ENCODE measurements around the gene SLC13A4.

The SLC13A4 gene

GRCh38 chr7:135645296-135645904 lies 82.6 kb downstream of the SLC13A4 start:
- H3K4me1 ChIP-seq (ENCODE audit: control insufficient read depth, insufficient read depth, low read length): no peaks in the 10 kb centered on the region
- TF ChIP-seq ZNF830 (tag by site-specific recombination; IDR thresholded peaks at IDR 0.05; ENCODE audit: low read depth) (no peak), ZNF654 (tag by site-specific recombination; IDR thresholded peaks at IDR 0.05; ENCODE audit: low read depth) (peak; percentile 28), ZNF324 (tag by site-specific recombination; IDR thresholded peaks at IDR 0.05) (no peak), ZBTB20 (tag by site-specific recombination; IDR thresholded peaks at IDR 0.05) (no peak)
- peaks cover 43 to 90% of the 10 kb centered on the region in 2 experiments for H3K36me3 ChIP-seq (ENCODE audit: control insufficient read depth in 2 of 2, insufficient read depth in 1 of 2, low read length in 2 of 2)
- H3K4me3 ChIP-seq (ENCODE audit: low read depth, low read length): no peak overlapping the region
- ChIA-PET CTCF (interaction anchor here (0.7 to 3.9 kb wide), 28 partner anchors 8 to 371 kb away, joined by 3 to 25 read pairs (median 4); partner anchors contain the start of gene STMP1), POLR2A (interaction anchor here (0.6 to 1.2 kb wide), 3 partner anchors 13 to 18 kb away, joined by 4 to 8 read pairs (median 6); partner anchors contain the start of gene STMP1)
- H3K27ac ChIP-seq (ENCODE audit: extremely low read depth, low read depth, low read length): no peak overlapping the region
- H3K9me3 ChIP-seq (ENCODE audit: control insufficient read depth, insufficient read depth, low read depth, low read length): no peaks in the 10 kb centered on the region

- Histone ChIP-seq H3K4me1 (ENCODE audit: control insufficient read depth, insufficient read depth, low read length) (no peaks in the 10 kb centered on the region), H3K27ac (ENCODE audit: extremely low read depth, low read depth, low read length) (no peak overlapping the region), H3K36me3 (ENCODE audit: control insufficient read depth in 2 of 2, insufficient read depth in 1 of 2, low read length in 2 of 2) (peaks cover 48 to 89% of the 10 kb centered on the region in 2 experiments), H3K4me3 (ENCODE audit: low read depth, low read length) (no peak overlapping the region), H3K9me3 (ENCODE audit: control insufficient read depth, insufficient read depth, low read depth, low read length) (no peaks in the 10 kb centered on the region)
- CTCF ChIA-PET: interaction anchor here (0.6 to 3.9 kb wide), 23 partner anchors 8 to 370 kb away, joined by 3 to 25 read pairs (median 6); partner anchors contain the start of gene STMP1
- TF ChIP-seq ZNF132 (tag by site-specific recombination; IDR thresholded peaks at IDR 0.05; ENCODE audit: borderline replicate concordance): no peak
- POLR2A ChIA-PET: interaction anchor here (0.6 to 1.2 kb wide), 2 partner anchors 18 to 19 kb away, joined by 4 to 8 read pairs; partner anchors contain the start of gene STMP1
Measured at GRCh38 chr7:135644729-135645128, 83.3 kb downstream of the SLC13A4 start.

GRCh38 chr7:135644154-135644553 lies 83.8 kb downstream of the SLC13A4 start:
- no peak for TF ChIP-seq ZNF214 (tag by site-specific recombination; IDR thresholded peaks at IDR 0.05; ENCODE audit: borderline replicate concordance)
- no peak for TF ChIP-seq ZNF518A (tag by site-specific recombination; conservative IDR thresholded peaks at IDR 0.05; ENCODE audit: low read depth)
- no peak for TF ChIP-seq ZNF26 (tag by site-specific recombination; IDR thresholded peaks at IDR 0.05)
- TF ChIP-seq ZNF133 (tag by site-specific recombination; IDR thresholded peaks at IDR 0.05): no peak
- TF ChIP-seq ZNF623 (tag by site-specific recombination; IDR thresholded peaks at IDR 0.05): no peak
- TF ChIP-seq ZFP41 (tag by site-specific recombination; IDR thresholded peaks at IDR 0.05; ENCODE audit: borderline replicate concordance): no peak
- no peak for TF ChIP-seq ZNF140 (tag by site-specific recombination; IDR thresholded peaks at IDR 0.05)
- no peak for TF ChIP-seq MYNN (tag by site-specific recombination; IDR thresholded peaks at IDR 0.05; ENCODE audit: borderline replicate concordance)
- Histone ChIP-seq H3K9me3 (ENCODE audit: control insufficient read depth, insufficient read depth, low read depth, low read length) (no peaks in the 10 kb centered on the region), H3K27ac (ENCODE audit: extremely low read depth, low read depth, low read length) (no peak overlapping the region), H3K4me1 (ENCODE audit: control insufficient read depth, insufficient read depth, low read length) (no peaks in the 10 kb centered on the region), H3K4me3 (ENCODE audit: low read depth, low read length) (no peak overlapping the region), H3K36me3 (ENCODE audit: control insufficient read depth in 2 of 2, insufficient read depth in 1 of 2, low read length in 2 of 2) (peaks cover 51 to 88% of the 10 kb centered on the region in 2 experiments)
- ChIA-PET POLR2A (no interaction called here), CTCF (interaction anchor here (0.6 to 3.9 kb wide), 15 partner anchors 9 to 590 kb away, joined by 3 to 25 read pairs (median 5); no protein-coding TSS in a partner anchor)
